Measurements from ENCODE around the gene SHB. TPM values are rescaled to one million over a fixed set of nuclear protein-coding genes. Genes with fewer than 3 reads are reported as not detected.
A peak's percentile ranks its signal among the peaks of the same experiment; 100 is the strongest.

SHB gene
- total RNA-seq, 2 donors from 2014 or later = 53.2 to 54.8 TPM

- H3K9me3 ChIP-seq = no peaks in the 10 kb centered on the region
- H3K36me3 ChIP-seq = no peaks in the 10 kb centered on the region
- peak overlapping the region in 1 of 2 donors; percentile 20 for H3K27ac ChIP-seq
- H3K27me3 ChIP-seq (replicated peaks; ENCODE audit: insufficient read depth) = no peaks in the 10 kb centered on the region
- intact Hi-C loops (cut with DNase I) = no loop called here
- 30% methylated on average over 14 of the region's 14 CpGs for WGBS
- H3K4me3 ChIP-seq = no peak overlapping the region
- TF ChIP-seq POLR2AphosphoS5 (IDR thresholded peaks at IDR 0.05) (no peak), POLR2A (IDR thresholded peaks at IDR 0.05) (no peak), CTCF (IDR thresholded peaks at IDR 0.05) (no peak)
- no peaks in the 10 kb centered on the region for H3K4me1 ChIP-seq (replicated peaks)
- DNase-seq (ENCODE audit: low spot score) = no peak
These were observed 115.1 kb downstream of the SHB start for GRCh38 chr9:37953775-37954437.

GRCh38 chr9:37953206-37953774, 115.7 kb downstream of the SHB start:
- Histone ChIP-seq H3K4me1 (replicated peaks) (no peaks in the 10 kb centered on the region), H3K4me3 (no peak overlapping the region), H3K27me3 (replicated peaks; ENCODE audit: insufficient read depth) (no peaks in the 10 kb centered on the region), H3K36me3 (no peaks in the 10 kb centered on the region), H3K9me3 (no peaks in the 10 kb centered on the region), H3K27ac (no peak overlapping the region)
- no peak for DNase-seq (ENCODE audit: low spot score)
- 88% methylated on average over 5 of the region's 5 CpGs for WGBS
- TF ChIP-seq CTCF (IDR thresholded peaks at IDR 0.05) (no peak), POLR2AphosphoS5 (IDR thresholded peaks at IDR 0.05) (no peak), POLR2A (IDR thresholded peaks at IDR 0.05) (no peak)
- intact Hi-C loops (cut with DNase I) = no loop called here

- intact Hi-C loops (cut with DNase I) = no loop called here
- H3K27me3 ChIP-seq (replicated peaks; ENCODE audit: insufficient read depth) = no peaks in the 10 kb centered on the region
- no peak overlapping the region for H3K4me3 ChIP-seq
- H3K9me3 ChIP-seq = no peaks in the 10 kb centered on the region
- no peak for DNase-seq (ENCODE audit: low spot score)
- H3K4me1 ChIP-seq (replicated peaks) = no peaks in the 10 kb centered on the region
- TF ChIP-seq POLR2A (IDR thresholded peaks at IDR 0.05) = no peak
- no peak for TF ChIP-seq POLR2AphosphoS5 (IDR thresholded peaks at IDR 0.05)
- no peak for TF ChIP-seq CTCF (IDR thresholded peaks at IDR 0.05)
- 79% methylated on average over 6 of the region's 6 CpGs for WGBS
- no peaks in the 10 kb centered on the region for H3K36me3 ChIP-seq
- no peak overlapping the region for H3K27ac ChIP-seq
These were observed 116.3 kb downstream of the SHB start for GRCh38 chr9:37952731-37953130.

GRCh38 chr9:37951671-37952449, 117.2 kb downstream of the SHB start:
- Histone ChIP-seq H3K4me3 (no peak overlapping the region), H3K27ac (peak overlapping the region; percentile 51 to 57), H3K27me3 (replicated peaks; ENCODE audit: insufficient read depth) (no peaks in the 10 kb centered on the region), H3K36me3 (no peaks in the 10 kb centered on the region), H3K4me1 (replicated peaks) (no peaks in the 10 kb centered on the region), H3K9me3 (no peaks in the 10 kb centered on the region)
- 87% methylated on average over 12 of the region's 12 CpGs for WGBS
- intact Hi-C loops (cut with DNase I) = no loop called here
- no peak for DNase-seq (ENCODE audit: low spot score)
- TF ChIP-seq POLR2AphosphoS5 (IDR thresholded peaks at IDR 0.05) (no peak), POLR2A (IDR thresholded peaks at IDR 0.05) (no peak), CTCF (IDR thresholded peaks at IDR 0.05) (no peak)

Measured in prostate gland (tissue), 2 donors.